Endodermal cell (in vitro differentiated cells): Measurements from ENCODE around the gene RASGEF1B. TPM values are rescaled to one million over a fixed set of nuclear protein-coding genes. Genes with fewer than 3 reads are reported as not detected.
A peak's percentile ranks its signal among the peaks of the same experiment; 100 is the strongest.

Experiments used
- DNase-seq: peaks from one replicate; pipeline ENCODE4 v3.0.0-alpha.2; 2017
- H3K27ac ChIP-seq: 2 replicates; pipeline ENCODE4 v1.5.1; 2013; ENCODE audit warnings: mild to moderate bottlenecking, low read depth, low read length, moderate library complexity
- H3K27me3 ChIP-seq: 2 replicates; pipeline ENCODE4 v1.6.1; 2013; ENCODE audit warnings: mild to moderate bottlenecking, low read length, moderate library complexity; ENCODE audit not compliant: insufficient read depth, control insufficient read depth, poor library complexity, severe bottlenecking
- H3K36me3 ChIP-seq: 2 replicates; pipeline ENCODE4 v1.7.0; 2013; ENCODE audit warnings: mild to moderate bottlenecking, low read length, moderate library complexity; ENCODE audit not compliant: control insufficient read depth, insufficient read depth
- H3K4me1 ChIP-seq: one replicate; pipeline ENCODE4 v1.7.0; 2013; ENCODE audit warnings: low read length; ENCODE audit not compliant: control insufficient read depth, insufficient read depth
- H3K4me3 ChIP-seq: 2 replicates; pipeline ENCODE4 v1.5.1; 2013; ENCODE audit warnings: mild to moderate bottlenecking, low read length, moderate library complexity
- H3K9ac ChIP-seq: 2 replicates; pipeline ENCODE4 v1.6.1; 2013; ENCODE audit warnings: mild to moderate bottlenecking, low read length, moderate library complexity; ENCODE audit not compliant: poor library complexity, severe bottlenecking; ENCODE audit errors: extremely low read depth
- H3K9me3 ChIP-seq: 2 replicates; pipeline ENCODE4 v1.6.1; 2013; ENCODE audit warnings: mild to moderate bottlenecking, low read length, moderate library complexity; ENCODE audit not compliant: control insufficient read depth
- H3K27ac Mint-ChIP-seq: 2 replicates; pipeline ENCODE4 v1.8.0; 2020; ENCODE audit warnings: mixed read lengths
- H3K27me3 Mint-ChIP-seq: 2 replicates; pipeline ENCODE4 v1.8.0; 2021; ENCODE audit warnings: mild to moderate bottlenecking, mixed read lengths; ENCODE audit not compliant: insufficient read depth
- H3K36me3 Mint-ChIP-seq: 2 replicates; pipeline ENCODE4 v1.8.0; 2020; ENCODE audit warnings: low read depth, mixed read lengths
- H3K4me1 Mint-ChIP-seq: 2 replicates; pipeline ENCODE4 v1.8.0; 2020; ENCODE audit warnings: mixed read lengths
- H3K4me3 Mint-ChIP-seq: 2 replicates; pipeline ENCODE4 v1.8.0; 2020; ENCODE audit warnings: mild to moderate bottlenecking, moderate library complexity, mixed read lengths
- H3K9me3 Mint-ChIP-seq: 2 replicates; pipeline ENCODE4 v1.8.0; 2020; ENCODE audit warnings: mild to moderate bottlenecking, mixed read lengths
- WGBS, 2 experiments: methylation state at CpG; one replicate each; pipeline versions ENCODE4 v1.1.5 to v1.1.7; 2013; ENCODE audit warnings: missing lambda C conversion rate in 2 of 2, mixed read lengths in 1 of 2; ENCODE audit not compliant: insufficient coverage in 1 of 2, insufficient read length in 1 of 2; 5-methylcytosine and 5-hydroxymethylcytosine counted together
- total RNA-seq, 2 donors: library from RNA; stranded (reverse); fragmentation: NEBNext Ultra II Directional in 1 of 2; extraction: Animal tissue kit (Norgen Biotek cat#: 25700) in 1 of 2; gene quantifications; 2 replicates in 1 of 2; 3 replicates in 1 of 2; pipeline ENCODE4 v1.2.1, GENCODE V29; 2021
- TF ChIP-seq, protein P1 (sequence below): fragments of 200-600 bp; sonication (generic); conservative IDR thresholded peaks from 2 replicates; pipeline ENCODE4 v1.5.0; 2021; ENCODE audit warnings: antibody characterized with exemption, mild to moderate bottlenecking

RASGEF1B gene
- total RNA-seq, 2 donors from 2014 or later = 15.3 to 26.7 TPM

DNA sequence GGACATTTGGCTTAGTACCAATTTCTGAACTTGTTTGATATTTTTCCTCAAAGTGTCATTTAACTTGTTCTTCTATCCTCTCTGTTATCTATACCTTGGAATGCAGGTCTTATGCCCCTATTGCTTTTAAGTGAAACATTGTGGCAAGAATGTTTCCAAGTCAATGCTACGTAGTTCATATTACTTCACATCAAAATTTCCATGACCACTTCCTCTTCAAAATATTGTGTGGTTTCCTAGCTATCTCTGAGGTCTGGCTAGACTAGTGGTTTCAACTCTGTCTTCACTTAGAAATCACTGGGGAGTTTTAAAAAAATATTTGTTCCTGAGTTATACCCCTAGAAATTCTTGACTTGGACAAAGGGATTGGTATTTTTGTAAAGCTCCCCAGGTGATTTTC lies 20.2 kb upstream of the RASGEF1B start:
- Histone ChIP-seq H3K27ac (no peak overlapping the region), H3K4me3 (no peak overlapping the region), H3K9me3 (peaks cover 6% of the 10 kb centered on the region), H3K27me3 (no peaks in the 10 kb centered on the region), H3K4me1 (no peaks in the 10 kb centered on the region), H3K36me3 (no peaks in the 10 kb centered on the region), H3K9ac (no peak overlapping the region)
- Mint-ChIP-seq H3K27me3 (no peaks in the 10 kb centered on the region), H3K9me3 (peaks cover 20% of the 10 kb centered on the region), H3K36me3 (peaks cover 8% of the 10 kb centered on the region), H3K4me1 (no peaks in the 10 kb centered on the region), H3K27ac (no peak overlapping the region), H3K4me3 (no peak overlapping the region)
- TF ChIP-seq, protein P1, sequence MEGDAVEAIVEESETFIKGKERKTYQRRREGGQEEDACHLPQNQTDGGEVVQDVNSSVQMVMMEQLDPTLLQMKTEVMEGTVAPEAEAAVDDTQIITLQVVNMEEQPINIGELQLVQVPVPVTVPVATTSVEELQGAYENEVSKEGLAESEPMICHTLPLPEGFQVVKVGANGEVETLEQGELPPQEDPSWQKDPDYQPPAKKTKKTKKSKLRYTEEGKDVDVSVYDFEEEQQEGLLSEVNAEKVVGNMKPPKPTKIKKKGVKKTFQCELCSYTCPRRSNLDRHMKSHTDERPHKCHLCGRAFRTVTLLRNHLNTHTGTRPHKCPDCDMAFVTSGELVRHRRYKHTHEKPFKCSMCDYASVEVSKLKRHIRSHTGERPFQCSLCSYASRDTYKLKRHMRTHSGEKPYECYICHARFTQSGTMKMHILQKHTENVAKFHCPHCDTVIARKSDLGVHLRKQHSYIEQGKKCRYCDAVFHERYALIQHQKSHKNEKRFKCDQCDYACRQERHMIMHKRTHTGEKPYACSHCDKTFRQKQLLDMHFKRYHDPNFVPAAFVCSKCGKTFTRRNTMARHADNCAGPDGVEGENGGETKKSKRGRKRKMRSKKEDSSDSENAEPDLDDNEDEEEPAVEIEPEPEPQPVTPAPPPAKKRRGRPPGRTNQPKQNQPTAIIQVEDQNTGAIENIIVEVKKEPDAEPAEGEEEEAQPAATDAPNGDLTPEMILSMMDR = no peak
- 100% methylated on average over 1 of the region's 1 CpG for WGBS, 2 experiments
- no peak for DNase-seq

DNA sequence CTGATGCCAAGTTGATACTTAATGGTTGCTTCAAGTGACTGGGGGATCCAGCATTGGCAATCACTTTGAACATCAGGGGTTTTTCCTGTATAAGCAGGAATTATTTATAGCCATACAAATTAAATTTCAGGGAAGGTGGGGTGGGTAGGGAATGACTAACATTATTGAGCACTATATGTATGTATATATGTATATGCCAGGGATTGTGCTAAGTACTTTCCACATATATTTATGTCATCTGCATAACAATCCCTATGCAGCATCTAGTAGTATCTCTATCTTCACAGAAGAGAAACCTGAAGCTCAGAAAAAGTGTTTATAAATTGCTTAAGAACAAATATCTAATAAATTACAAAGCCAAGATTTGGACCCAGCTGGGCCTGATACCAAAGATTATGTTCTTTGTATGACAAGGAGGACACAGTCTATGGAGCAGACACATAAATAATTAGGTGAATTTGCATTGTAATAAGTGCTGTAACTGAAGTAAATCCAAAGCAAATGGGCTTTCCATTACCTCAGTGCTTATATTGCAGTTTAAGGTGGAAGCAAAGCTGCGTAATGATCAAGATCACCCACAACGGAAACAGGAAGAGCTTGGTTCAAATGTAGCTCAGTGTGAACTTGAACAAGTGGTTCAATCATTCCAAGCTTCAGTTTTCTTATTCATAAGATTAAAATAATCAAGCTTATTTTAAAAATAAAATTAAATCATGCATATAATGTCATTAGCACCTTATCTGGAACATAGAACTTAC lies 18.9 kb upstream of the RASGEF1B start:
- H3K9me3 ChIP-seq = peaks cover 6% of the 10 kb centered on the region
- H3K27me3 ChIP-seq = no peaks in the 10 kb centered on the region
- 100% methylated on average over 2 of the region's 2 CpGs; no CpG with 5 or more reads in 1 of the 2 experiments for WGBS, 2 experiments
- Mint-ChIP-seq H3K27ac (no peak overlapping the region), H3K36me3 (peaks cover 8% of the 10 kb centered on the region), H3K4me1 (peaks cover 10% of the 10 kb centered on the region), H3K4me3 (no peak overlapping the region), H3K27me3 (no peaks in the 10 kb centered on the region), H3K9me3 (peaks cover 20% of the 10 kb centered on the region)
- H3K36me3 ChIP-seq = no peaks in the 10 kb centered on the region
- no peak overlapping the region for H3K27ac ChIP-seq
- H3K4me3 ChIP-seq = no peak overlapping the region
- TF ChIP-seq, protein P1 = no peak
- no peak overlapping the region for H3K9ac ChIP-seq
- peaks cover 8% of the 10 kb centered on the region for H3K4me1 ChIP-seq
- DNase-seq = no peak

DNA sequence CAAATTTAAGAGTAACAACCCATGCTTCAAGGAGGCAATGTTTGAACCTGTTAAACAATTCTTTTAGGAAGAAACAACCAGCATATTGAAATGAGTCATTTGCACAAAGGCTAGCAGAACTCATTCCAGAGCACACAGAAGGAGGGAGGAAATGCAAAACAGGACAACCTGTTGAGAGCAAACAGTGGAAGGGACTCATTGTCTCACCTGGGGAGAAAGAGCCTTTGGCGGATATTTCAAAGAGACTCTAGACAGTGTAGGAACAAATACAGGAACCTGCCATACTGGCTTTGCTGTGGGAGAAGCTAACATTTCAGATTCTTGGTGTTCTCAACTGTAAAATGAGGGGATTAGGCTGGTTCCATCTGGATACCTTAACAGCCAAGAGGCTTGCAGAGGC lies 14.8 kb upstream of the RASGEF1B start:
- 11 to 14% methylated on average over 1 of the region's 1 CpG for WGBS, 2 experiments
- Mint-ChIP-seq H3K36me3 (peaks cover 2% of the 10 kb centered on the region), H3K4me1 (peaks cover 18% of the 10 kb centered on the region), H3K4me3 (no peak overlapping the region), H3K9me3 (peaks cover 16% of the 10 kb centered on the region), H3K27ac (peak overlapping the region; percentile 81), H3K27me3 (no peaks in the 10 kb centered on the region)
- H3K27ac ChIP-seq = no peak overlapping the region
- H3K4me1 ChIP-seq = peaks cover 15% of the 10 kb centered on the region
- no peak overlapping the region for H3K9ac ChIP-seq
- DNase-seq = peak; percentile 80
- no peaks in the 10 kb centered on the region for H3K36me3 ChIP-seq
- H3K9me3 ChIP-seq = no peaks in the 10 kb centered on the region
- H3K4me3 ChIP-seq = peak overlapping the region; percentile 67
- H3K27me3 ChIP-seq = no peaks in the 10 kb centered on the region
- TF ChIP-seq, protein P1 = no peak
